Measurements from ENCODE around the gene PIGU. TPM values are rescaled to one million over a fixed set of nuclear protein-coding genes. Genes with fewer than 3 reads are reported as not detected.

Gene PIGU
- total and polyA plus RNA-seq, 2 of the 13 experiments (the other 11 are each of a cell fraction or from before 2014, with no cell fraction given): 45.5 to 231 TPM

DNA sequence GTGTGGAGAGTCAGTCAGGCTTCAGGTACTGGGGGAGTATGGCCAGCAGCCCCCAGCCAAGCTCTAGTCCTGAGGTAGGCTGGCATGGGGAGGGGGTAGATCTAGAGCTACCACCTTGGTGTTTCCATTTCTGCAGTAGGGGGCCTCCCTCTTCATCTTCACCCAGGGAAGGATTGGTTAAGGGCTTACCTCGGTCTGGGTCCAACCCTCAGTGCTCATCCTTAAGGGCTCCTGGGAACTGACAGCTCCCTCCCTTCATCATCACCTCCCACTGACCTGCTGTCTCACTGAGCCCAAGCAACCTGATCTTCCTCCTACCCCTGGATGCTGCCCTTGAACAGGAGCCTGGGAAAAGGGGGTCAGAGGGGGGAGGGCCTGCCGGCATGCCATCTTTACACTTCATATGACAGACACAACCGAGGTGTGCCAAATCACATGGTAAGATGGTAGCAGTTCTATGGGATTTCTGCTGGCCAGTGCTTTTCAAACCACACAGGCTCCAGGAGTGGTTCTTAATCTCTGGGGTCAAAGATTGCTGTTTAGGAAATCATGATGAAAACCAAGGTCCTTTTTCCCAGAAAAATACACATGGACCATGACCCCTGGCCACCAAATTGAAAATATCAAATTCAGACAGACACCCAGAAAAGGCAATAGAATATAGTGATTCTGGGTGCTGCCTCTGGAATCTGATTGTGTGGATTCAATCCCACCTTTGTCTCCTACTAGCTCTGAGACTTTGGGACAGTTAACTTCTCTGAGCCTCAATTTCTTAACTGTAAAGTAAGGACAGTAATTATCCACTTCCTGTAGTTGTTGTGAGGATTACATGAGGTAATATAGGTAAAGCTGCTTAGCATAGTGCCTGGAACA, 30.3 kb upstream of the PIGU start (continued):
- TF ChIP-seq, protein P1, sequence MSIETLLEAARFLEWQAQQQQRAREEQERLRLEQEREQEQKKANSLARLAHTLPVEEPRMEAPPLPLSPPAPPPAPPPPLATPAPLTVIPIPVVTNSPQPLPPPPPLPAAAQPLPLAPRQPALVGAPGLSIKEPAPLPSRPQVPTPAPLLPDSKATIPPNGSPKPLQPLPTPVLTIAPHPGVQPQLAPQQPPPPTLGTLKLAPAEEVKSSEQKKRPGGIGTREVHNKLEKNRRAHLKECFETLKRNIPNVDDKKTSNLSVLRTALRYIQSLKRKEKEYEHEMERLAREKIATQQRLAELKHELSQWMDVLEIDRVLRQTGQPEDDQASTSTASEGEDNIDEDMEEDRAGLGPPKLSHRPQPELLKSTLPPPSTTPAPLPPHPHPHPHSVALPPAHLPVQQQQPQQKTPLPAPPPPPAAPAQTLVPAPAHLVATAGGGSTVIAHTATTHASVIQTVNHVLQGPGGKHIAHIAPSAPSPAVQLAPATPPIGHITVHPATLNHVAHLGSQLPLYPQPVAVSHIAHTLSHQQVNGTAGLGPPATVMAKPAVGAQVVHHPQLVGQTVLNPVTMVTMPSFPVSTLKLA (IDR thresholded peaks at IDR 0.05): 0 out of 2 replicates have a peak, but pooled peaks have one; percentile 22
- TF ChIP-seq FOXP1 (IDR thresholded peaks at IDR 0.05): no peak
- peak; percentile 57 for TF ChIP-seq FOXP1 (CRISPR knock-in tag; IDR thresholded peaks at IDR 0.05)
- peak; percentile 93 for TF ChIP-seq PITX1 (CRISPR knock-in tag; IDR thresholded peaks at IDR 0.05)
- TF ChIP-seq, protein P2, sequence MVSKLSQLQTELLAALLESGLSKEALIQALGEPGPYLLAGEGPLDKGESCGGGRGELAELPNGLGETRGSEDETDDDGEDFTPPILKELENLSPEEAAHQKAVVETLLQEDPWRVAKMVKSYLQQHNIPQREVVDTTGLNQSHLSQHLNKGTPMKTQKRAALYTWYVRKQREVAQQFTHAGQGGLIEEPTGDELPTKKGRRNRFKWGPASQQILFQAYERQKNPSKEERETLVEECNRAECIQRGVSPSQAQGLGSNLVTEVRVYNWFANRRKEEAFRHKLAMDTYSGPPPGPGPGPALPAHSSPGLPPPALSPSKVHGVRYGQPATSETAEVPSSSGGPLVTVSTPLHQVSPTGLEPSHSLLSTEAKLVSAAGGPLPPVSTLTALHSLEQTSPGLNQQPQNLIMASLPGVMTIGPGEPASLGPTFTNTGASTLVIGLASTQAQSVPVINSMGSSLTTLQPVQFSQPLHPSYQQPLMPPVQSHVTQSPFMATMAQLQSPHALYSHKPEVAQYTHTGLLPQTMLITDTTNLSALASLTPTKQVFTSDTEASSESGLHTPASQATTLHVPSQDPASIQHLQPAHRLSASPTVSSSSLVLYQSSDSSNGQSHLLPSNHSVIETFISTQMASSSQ (IDR thresholded peaks at IDR 0.05; ENCODE audit: low read depth): no peak
- TF ChIP-seq, protein P2 (CRISPR knock-in tag; IDR thresholded peaks at IDR 0.05; ENCODE audit: borderline replicate concordance): no peak; the same call in 1 of the 2 replicates
- no peak for TF ChIP-seq CREB1 (IDR thresholded peaks at IDR 0.05)
- peak; percentile 68; the same call in 1 of the 2 replicates for TF ChIP-seq CREB1 (CRISPR knock-in tag; IDR thresholded peaks at IDR 0.05)
- no peak for TF ChIP-seq SOX6 (IDR thresholded peaks at IDR 0.05)
- peak; percentile 81 for TF ChIP-seq SOX6 (CRISPR knock-in tag; IDR thresholded peaks at IDR 0.05)
- TF ChIP-seq MED13 (CRISPR knock-in tag; IDR thresholded peaks at IDR 0.05): 0 out of 2 replicates have a peak, but pooled peaks have one; percentile 38
- TF ChIP-seq ZSCAN29 (CRISPR knock-in tag; conservative IDR thresholded peaks at IDR 0.05): 0 out of 2 replicates have a peak, but pooled peaks have one; percentile 48
- peak; percentile 49 for TF ChIP-seq TEAD3 (CRISPR knock-in tag; optimal IDR thresholded peaks at IDR 0.05; ENCODE audit: borderline replicate concordance)
- no peak; the same call in 1 of the 2 replicates for TF ChIP-seq ZNF724P (CRISPR knock-in tag; IDR thresholded peaks at IDR 0.05; ENCODE audit: borderline replicate concordance)
- TF ChIP-seq, protein P3, sequence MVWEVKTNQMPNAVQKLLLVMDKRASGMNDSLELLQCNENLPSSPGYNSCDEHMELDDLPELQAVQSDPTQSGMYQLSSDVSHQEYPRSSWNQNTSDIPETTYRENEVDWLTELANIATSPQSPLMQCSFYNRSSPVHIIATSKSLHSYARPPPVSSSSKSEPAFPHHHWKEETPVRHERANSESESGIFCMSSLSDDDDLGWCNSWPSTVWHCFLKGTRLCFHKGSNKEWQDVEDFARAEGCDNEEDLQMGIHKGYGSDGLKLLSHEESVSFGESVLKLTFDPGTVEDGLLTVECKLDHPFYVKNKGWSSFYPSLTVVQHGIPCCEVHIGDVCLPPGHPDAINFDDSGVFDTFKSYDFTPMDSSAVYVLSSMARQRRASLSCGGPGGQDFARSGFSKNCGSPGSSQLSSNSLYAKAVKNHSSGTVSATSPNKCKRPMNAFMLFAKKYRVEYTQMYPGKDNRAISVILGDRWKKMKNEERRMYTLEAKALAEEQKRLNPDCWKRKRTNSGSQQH (CRISPR knock-in tag; IDR thresholded peaks at IDR 0.05; ENCODE audit: low read depth): no peak
- 0 out of 2 replicates have a peak, but pooled peaks have one; percentile 61 for TF ChIP-seq ELF4 (CRISPR knock-in tag; IDR thresholded peaks at IDR 0.05; ENCODE audit: borderline replicate concordance)
- TF ChIP-seq, protein P4, sequence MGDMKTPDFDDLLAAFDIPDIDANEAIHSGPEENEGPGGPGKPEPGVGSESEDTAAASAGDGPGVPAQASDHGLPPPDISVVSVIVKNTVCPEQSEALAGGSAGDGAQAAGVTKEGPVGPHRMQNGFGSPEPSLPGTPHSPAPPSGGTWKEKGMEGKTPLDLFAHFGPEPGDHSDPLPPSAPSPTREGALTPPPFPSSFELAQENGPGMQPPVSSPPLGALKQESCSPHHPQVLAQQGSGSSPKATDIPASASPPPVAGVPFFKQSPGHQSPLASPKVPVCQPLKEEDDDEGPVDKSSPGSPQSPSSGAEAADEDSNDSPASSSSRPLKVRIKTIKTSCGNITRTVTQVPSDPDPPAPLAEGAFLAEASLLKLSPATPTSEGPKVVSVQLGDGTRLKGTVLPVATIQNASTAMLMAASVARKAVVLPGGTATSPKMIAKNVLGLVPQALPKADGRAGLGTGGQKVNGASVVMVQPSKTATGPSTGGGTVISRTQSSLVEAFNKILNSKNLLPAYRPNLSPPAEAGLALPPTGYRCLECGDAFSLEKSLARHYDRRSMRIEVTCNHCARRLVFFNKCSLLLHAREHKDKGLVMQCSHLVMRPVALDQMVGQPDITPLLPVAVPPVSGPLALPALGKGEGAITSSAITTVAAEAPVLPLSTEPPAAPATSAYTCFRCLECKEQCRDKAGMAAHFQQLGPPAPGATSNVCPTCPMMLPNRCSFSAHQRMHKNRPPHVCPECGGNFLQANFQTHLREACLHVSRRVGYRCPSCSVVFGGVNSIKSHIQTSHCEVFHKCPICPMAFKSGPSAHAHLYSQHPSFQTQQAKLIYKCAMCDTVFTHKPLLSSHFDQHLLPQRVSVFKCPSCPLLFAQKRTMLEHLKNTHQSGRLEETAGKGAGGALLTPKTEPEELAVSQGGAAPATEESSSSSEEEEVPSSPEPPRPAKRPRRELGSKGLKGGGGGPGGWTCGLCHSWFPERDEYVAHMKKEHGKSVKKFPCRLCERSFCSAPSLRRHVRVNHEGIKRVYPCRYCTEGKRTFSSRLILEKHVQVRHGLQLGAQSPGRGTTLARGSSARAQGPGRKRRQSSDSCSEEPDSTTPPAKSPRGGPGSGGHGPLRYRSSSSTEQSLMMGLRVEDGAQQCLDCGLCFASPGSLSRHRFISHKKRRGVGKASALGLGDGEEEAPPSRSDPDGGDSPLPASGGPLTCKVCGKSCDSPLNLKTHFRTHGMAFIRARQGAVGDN (CRISPR knock-in tag; IDR thresholded peaks at IDR 0.05): peak; percentile 79
- peak; percentile 88 for TF ChIP-seq ZNF709 (CRISPR knock-in tag; IDR thresholded peaks at IDR 0.05)
